ELR (cell line): ENCODE data around the gene ARMC3.
"Not testable (repeated sequence)": the region's sequence is repeated elsewhere in the genome, so short reads cannot be mapped to it uniquely, and the experiment has no call there.

Source experiments
- DNase-seq: peaks from one replicate; pipeline ENCODE4 v3.0.0-alpha.2; 2015; ENCODE audit warnings: low read depth

ARMC3 gene, protein sequence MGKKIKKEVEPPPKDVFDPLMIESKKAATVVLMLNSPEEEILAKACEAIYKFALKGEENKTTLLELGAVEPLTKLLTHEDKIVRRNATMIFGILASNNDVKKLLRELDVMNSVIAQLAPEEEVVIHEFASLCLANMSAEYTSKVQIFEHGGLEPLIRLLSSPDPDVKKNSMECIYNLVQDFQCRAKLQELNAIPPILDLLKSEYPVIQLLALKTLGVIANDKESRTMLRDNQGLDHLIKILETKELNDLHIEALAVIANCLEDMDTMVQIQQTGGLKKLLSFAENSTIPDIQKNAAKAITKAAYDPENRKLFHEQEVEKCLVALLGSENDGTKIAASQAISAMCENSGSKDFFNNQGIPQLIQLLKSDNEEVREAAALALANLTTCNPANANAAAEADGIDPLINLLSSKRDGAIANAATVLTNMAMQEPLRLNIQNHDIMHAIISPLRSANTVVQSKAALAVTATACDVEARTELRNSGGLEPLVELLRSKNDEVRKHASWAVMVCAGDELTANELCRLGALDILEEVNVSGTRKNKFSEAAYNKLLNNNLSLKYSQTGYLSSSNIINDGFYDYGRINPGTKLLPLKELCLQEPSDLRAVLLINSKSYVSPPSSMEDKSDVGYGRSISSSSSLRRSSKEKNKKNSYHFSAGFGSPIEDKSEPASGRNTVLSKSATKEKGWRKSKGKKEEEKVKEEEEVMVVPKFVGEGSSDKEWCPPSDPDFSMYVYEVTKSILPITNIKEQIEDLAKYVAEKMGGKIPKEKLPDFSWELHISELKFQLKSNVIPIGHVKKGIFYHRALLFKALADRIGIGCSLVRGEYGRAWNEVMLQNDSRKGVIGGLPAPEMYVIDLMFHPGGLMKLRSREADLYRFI

DNA sequence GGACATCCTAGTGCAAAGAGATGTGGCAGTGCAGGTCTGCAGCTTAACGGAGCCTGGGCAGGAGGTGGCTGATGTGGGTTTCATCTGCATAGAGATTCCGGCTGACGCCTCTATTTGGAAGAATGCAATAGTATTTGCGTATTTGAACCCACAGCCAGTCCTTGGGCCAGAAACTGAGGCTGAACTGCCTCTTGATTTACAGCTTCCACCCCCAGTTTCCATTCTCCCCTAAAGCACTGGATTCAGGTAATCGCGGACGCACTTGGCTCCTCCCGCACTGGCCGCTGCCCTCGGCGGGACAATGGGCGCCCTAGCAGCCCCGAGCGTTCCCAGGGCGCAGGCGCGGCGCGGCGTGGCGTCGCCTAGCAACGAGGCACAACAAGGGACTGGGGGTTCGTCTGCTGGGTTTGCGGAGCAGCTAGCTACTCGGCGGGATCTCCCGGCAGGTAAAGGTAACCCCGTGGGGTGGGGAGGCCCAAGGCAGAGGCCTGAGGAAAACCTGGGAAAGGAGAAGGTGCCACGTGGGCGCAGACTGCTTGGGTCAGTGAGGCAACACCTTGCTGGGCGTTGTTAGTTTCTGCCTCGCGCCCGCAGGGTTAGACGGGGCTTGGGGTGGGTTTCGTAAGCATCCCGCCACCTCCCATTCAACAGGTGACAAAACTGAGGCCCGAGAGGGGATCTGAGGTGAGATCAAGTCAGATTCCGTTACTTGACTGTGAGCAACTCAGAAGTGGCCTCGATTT, at the start of gene ARMC3:
Gene ARMC3 (plus strand): TSS at position 393 of the 743 bp plus-strand sequence. CDS start 3,944 bp downstream, outside the sequence.
- DNase-seq = peak; percentile 52

GRCh38 chr10:22891797-22892196, 36.1 kb upstream of the ARMC3 start:
- DNase-seq = no peak

DNA sequence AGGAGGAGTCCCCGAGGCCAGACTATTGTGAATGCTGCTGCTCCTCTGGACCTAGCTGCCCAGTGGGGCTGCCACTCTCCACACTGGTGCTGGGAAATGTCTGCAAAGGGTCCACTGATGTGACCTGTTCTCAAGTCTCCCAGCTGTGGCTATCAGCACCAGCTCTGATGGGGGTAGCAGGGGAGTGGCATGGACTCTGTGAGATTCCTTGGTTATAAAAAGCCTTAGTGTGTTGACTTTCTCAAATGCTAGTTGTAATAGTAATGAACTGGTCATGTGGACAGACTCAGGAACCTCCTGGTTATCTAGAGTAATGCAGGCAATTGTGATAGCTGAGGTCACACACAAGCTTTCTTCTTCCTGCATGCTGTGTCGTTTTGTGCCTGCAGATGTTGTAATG, 34.1 kb upstream of the ARMC3 start:
- DNase-seq = no peak

DNA sequence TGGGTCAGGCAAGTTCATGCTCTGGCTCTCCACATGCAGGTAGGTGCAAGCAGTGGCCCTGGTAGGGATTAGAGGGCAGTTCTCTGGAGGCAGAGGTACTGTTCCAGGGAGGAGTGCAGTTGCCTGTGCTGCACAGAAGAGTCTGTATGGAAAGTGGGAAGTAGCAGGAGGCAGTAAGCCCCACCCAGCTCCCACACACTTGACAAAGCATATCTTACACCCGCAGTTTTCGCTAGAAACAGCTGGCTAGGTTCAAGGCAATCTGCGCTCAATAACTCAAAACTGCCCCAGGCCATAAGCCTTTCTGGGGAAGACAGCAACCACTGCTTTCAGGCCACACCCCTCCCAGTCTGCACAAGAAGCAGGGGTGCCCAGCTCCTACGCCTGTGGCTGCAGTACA, 33.1 kb upstream of the ARMC3 start:
- DNase-seq = peak; percentile 11

GRCh38 chr10:22895252-22895651, 32.6 kb upstream of the ARMC3 start:
- DNase-seq = no peak

DNA sequence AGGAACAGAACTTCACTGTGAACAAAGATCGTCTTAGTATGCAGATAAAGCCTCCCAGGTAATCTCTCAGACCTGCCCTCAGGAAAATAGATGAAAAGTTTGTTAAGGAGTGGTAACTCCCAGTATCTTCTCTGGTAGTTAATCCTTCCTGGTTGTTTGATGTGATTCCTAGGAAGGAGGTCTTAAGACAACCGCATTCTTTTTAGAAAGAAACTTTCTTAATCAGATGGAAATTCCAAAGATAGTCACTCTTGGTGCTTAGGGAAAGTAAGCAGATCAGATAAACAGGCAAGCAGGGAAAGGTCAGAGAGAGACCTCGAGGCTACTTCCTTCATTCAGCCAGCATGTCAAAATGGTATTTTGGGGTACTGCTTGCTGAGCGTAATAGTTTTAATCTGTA, 30.5 kb upstream of the ARMC3 start:
- DNase-seq = no peak

DNA sequence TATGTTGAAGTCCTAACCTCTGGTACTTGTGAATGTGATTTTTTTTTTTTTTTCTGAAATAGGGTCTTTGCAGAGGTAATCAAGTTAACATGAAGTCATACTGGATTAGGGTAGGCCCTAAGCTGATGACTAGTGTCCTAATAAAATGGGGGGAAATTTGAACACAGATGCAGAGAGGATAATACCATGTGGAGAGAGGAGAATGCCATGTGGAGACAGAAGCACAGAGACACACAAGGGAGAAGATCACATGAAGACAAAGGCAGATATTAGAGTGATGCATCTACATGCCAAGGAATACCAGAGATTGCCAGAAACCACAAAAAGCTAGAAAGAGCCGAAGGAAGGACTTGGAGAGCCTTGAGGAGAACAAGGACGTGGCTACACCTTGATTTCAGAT, 28.5 kb upstream of the ARMC3 start:
- no peak for DNase-seq

- DNase-seq = no peak
These were observed 28.1 kb upstream of the ARMC3 start for GRCh38 chr10:22899775-22900174.

DNA sequence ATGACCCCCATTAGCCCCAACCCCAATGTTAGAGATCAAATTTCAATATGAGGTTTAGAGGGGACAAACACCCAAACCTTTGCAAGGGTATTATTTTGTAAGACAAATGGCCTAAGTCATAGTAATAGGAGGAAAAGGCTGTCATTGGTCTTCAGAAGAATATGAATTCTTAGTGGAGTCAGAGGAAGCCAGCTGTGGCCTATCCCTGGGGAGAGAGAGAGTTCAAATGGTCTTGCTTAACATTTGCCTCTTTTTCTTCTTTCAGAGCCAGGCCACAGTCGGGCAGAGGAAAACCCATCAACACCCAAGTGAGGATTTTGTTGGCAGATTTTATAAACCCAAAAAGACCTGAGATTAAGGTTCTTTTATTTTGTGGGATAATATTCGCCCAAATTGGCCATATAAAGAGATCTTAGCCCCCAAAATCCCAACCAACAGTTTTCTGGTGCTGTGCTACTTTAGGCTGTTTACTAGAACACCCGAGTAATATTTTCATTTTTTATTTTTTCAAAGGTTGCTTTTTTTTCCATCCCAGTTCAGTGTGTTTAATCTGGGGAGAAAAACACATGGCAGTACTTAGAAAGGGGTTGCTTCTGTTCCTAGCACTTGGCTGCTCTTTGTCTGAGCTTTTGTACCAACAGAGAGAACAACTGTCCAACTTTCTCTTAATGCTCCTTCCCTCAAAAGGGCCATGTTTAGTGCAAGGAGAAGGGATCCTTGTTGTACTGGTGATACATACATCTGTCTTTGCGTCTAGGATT, 26.8 kb upstream of the ARMC3 start:
- no peak for DNase-seq

GRCh38 chr10:22902147-22902546, 25.7 kb upstream of the ARMC3 start:
- DNase-seq = not testable (repeated sequence)

- no peak for DNase-seq
These were observed 24.2 kb upstream of the ARMC3 start for GRCh38 chr10:22903694-22904093.

- DNase-seq = no peak
These were observed 21.1 kb upstream of the ARMC3 start for GRCh38 chr10:22906767-22907166.

- no peak for DNase-seq
These were observed 19.0 kb upstream of the ARMC3 start for GRCh38 chr10:22908837-22909236.

DNA sequence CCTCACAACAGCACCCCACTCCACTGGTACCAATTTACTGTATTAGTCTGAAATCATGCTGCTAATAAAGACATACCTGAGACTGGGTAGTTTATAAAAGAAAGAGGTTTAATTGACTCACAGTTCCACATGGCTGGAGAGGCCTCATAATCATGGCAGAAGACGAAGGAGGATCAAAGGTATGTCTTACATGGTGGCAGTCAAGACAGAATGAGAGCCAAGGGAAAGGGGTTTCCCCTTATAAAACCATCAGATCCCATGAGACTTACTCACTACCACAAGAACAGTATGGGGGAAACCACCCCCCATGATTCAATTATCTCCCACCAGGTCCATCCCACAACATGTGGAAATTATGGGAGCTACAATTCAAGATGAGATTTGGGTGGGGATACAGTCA, 18.2 kb upstream of the ARMC3 start:
- not testable (repeated sequence) for DNase-seq

GRCh38 chr10:22911067-22911466, 16.8 kb upstream of the ARMC3 start:
- no peak for DNase-seq

DNA sequence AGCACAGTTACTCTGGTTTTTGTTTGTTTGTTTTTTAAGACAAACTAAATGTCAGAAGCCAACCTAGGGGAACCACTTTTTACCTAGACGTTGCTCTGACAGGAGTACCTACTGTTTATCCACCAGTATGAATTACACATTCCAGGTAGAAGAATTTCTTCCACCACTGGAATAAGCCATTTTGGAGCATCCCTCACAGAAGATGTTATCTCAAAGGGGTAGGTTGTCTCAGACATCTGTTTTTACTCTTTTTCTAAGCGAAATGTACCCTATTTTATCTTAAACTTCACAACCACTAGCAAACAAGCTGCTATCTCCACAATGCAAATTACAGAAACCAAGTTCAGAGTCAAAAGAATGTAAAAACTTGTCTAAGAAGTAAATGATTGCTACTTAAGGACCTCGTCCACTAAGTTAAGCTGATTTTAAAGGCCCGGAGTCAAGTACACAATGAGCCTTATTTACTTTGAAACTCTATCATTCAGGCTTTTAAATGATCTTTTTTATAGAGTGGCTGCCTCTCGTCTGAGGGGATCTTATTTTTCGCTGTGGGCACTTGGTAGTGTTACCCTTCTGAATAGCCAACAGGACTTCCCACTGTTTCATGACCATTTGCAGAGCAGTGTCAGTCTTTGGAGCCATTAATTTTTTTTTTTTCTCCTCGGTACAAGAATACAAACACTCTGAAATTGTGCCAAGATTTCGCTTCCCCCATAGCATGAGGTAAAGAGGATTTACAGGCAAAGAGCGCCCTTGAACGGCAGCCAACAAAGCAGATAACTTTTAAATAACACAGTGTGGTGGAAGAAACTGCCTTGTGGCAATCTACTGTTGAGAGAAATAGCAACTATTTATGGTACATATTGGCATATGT, 15.7 kb upstream of the ARMC3 start:
- no peak for DNase-seq

- DNase-seq = no peak
These were observed 15.0 kb upstream of the ARMC3 start for GRCh38 chr10:22912763-22913384.

- no peak for DNase-seq
These were observed 14.3 kb upstream of the ARMC3 start for GRCh38 chr10:22913474-22914092.

DNA sequence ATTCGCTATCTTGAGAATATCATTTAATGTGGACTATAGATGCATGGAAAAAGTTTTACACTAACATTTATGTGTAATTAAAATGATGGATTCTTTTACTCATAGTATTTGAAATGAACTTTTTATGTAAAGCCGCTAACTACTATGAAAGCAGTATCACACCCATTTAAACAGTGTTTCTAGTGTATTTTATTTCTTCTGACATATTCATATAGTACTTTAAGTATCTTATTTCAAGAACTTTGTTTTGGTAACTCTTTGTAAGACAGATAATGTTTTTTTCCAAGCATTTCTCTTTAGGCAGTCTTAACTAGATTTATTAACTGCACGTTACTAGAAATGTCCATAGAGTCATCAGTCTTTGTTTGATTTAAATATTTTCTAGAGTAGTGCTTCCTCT, 12.5 kb upstream of the ARMC3 start:
- no peak for DNase-seq

- no peak for DNase-seq
These were observed 2.8 kb upstream of the ARMC3 start for GRCh38 chr10:22925088-22925487.
